Trophoblast cell (in vitro differentiated cells and primary cell): ENCODE data around the gene AOX1. TPM values are rescaled to one million over a fixed set of nuclear protein-coding genes. Genes with fewer than 3 reads are reported as not detected.
"Not testable (repeated sequence)": the region's sequence is repeated elsewhere in the genome, so short reads cannot be mapped to it uniquely, and the experiment has no call there.

ENCODE experiments used
- DNase-seq, 2 donors: peaks; one replicate each; pipeline ENCODE4 v3.0.0-alpha.2; 2016
- H2AFZ ChIP-seq: 2 replicates; pipeline ENCODE4 v1.6.1; 2013; ENCODE audit warnings: low read length, moderate library complexity, mild to moderate bottlenecking; ENCODE audit not compliant: insufficient read depth, poor library complexity
- H2AK5ac ChIP-seq: 2 replicates; pipeline ENCODE4 v1.6.1; 2013; ENCODE audit warnings: mild to moderate bottlenecking, low read length
- H2BK120ac ChIP-seq: 2 replicates; pipeline ENCODE4 v1.6.1; 2013; ENCODE audit warnings: low read length, mild to moderate bottlenecking, moderate library complexity; ENCODE audit not compliant: insufficient read depth, poor library complexity
- H2BK12ac ChIP-seq: 2 replicates; pipeline ENCODE4 v1.6.1; 2013; ENCODE audit warnings: mild to moderate bottlenecking, low read length, moderate library complexity
- H2BK5ac ChIP-seq: 2 replicates; pipeline ENCODE4 v1.6.1; 2013; ENCODE audit warnings: low read length, low read depth, moderate library complexity, mild to moderate bottlenecking; ENCODE audit not compliant: poor library complexity
- H3K14ac ChIP-seq: 2 replicates; pipeline ENCODE4 v1.6.1; 2013; ENCODE audit warnings: mild to moderate bottlenecking, low read length
- H3K18ac ChIP-seq: 2 replicates; pipeline ENCODE4 v1.6.1; 2013; ENCODE audit warnings: mild to moderate bottlenecking, low read length
- H3K23ac ChIP-seq: 2 replicates; pipeline ENCODE4 v1.6.1; 2013; ENCODE audit warnings: low read length
- H3K27ac ChIP-seq: 2 replicates; pipeline ENCODE4 v1.5.1; 2013; ENCODE audit warnings: low read depth, mild to moderate bottlenecking, inconsistent platforms, low read length, moderate library complexity
- H3K27me3 ChIP-seq: 2 replicates; pipeline ENCODE4 v1.6.1; 2013; ENCODE audit warnings: inconsistent platforms, mild to moderate bottlenecking, low read length, moderate library complexity; ENCODE audit not compliant: insufficient read depth
- H3K36me3 ChIP-seq, 2 experiments: 1 replicate in 1 of 2; 2 replicates in 1 of 2; pipeline ENCODE4 v1.6.1; 2013; ENCODE audit warnings: low read length in 2 of 2, mild to moderate bottlenecking in 2 of 2, moderate library complexity in 1 of 2; ENCODE audit not compliant: insufficient read depth in 2 of 2, control insufficient read depth in 1 of 2
- H3K4ac ChIP-seq: 2 replicates; pipeline ENCODE4 v1.6.1; 2013; ENCODE audit warnings: low read depth, mild to moderate bottlenecking, low read length, moderate library complexity
- H3K4me1 ChIP-seq, 2 experiments: 1 replicate in 1 of 2; 2 replicates in 1 of 2; pipeline ENCODE4 v1.6.1; 2013; ENCODE audit warnings: low read length in 2 of 2, mild to moderate bottlenecking in 2 of 2, moderate library complexity in 1 of 2; ENCODE audit not compliant: insufficient read depth in 2 of 2, control insufficient read depth in 1 of 2
- H3K4me2 ChIP-seq: 2 replicates; pipeline ENCODE4 v1.6.1; 2013; ENCODE audit warnings: inconsistent platforms, mild to moderate bottlenecking, low read length, moderate library complexity
- H3K4me3 ChIP-seq: 2 replicates; pipeline ENCODE4 v1.5.1; 2013; ENCODE audit warnings: mild to moderate bottlenecking, low read depth, low read length, inconsistent platforms
- H3K79me1 ChIP-seq: one replicate; pipeline ENCODE4 v1.6.1; 2013; ENCODE audit warnings: low read length
- H3K79me2 ChIP-seq: 2 replicates; pipeline ENCODE4 v1.6.1; 2013; ENCODE audit warnings: low read length, mild to moderate bottlenecking; ENCODE audit not compliant: control insufficient read depth, insufficient read depth, poor library complexity
- H3K9ac ChIP-seq: 2 replicates; pipeline ENCODE4 v1.6.1; 2013; ENCODE audit warnings: mild to moderate bottlenecking, low read length
- H3K9me3 ChIP-seq: 2 replicates; pipeline ENCODE4 v1.6.1; 2013; ENCODE audit warnings: low read depth, mild to moderate bottlenecking, control low read depth, inconsistent platforms, low read length; ENCODE audit not compliant: insufficient read depth
- H4K12ac ChIP-seq: 2 replicates; pipeline ENCODE4 v1.6.1; 2013; ENCODE audit warnings: low read depth, mild to moderate bottlenecking, low read length, moderate library complexity
- H4K8ac ChIP-seq: 2 replicates; pipeline ENCODE4 v1.6.1; 2013; ENCODE audit warnings: low read depth, mild to moderate bottlenecking, low read length, moderate library complexity
- H4K91ac ChIP-seq: one replicate; pipeline ENCODE4 v1.6.1; 2013; ENCODE audit warnings: low read depth, mild to moderate bottlenecking, low read length, moderate library complexity
- WGBS: extraction: QIAGEN DNeasy Blood & Tissue Kit; methylation state at CpG from one replicate; pipeline ENCODE4 v1.1.7; 2013; ENCODE audit warnings: missing lambda C conversion rate; ENCODE audit not compliant: insufficient read length, insufficient coverage; ENCODE audit errors: extremely low coverage; 5-methylcytosine and 5-hydroxymethylcytosine counted together
- polyA plus RNA-seq: library from polyadenylated mRNA; stranded (reverse); fragments of 200-250 nt; gene quantifications from 2 replicates; pipeline ENCODE4 v1.2.3, GENCODE V29; 2013

The AOX1 gene
- polyA plus RNA-seq, result 0.03 and 0.06 TPM in 2 replicates

DNA sequence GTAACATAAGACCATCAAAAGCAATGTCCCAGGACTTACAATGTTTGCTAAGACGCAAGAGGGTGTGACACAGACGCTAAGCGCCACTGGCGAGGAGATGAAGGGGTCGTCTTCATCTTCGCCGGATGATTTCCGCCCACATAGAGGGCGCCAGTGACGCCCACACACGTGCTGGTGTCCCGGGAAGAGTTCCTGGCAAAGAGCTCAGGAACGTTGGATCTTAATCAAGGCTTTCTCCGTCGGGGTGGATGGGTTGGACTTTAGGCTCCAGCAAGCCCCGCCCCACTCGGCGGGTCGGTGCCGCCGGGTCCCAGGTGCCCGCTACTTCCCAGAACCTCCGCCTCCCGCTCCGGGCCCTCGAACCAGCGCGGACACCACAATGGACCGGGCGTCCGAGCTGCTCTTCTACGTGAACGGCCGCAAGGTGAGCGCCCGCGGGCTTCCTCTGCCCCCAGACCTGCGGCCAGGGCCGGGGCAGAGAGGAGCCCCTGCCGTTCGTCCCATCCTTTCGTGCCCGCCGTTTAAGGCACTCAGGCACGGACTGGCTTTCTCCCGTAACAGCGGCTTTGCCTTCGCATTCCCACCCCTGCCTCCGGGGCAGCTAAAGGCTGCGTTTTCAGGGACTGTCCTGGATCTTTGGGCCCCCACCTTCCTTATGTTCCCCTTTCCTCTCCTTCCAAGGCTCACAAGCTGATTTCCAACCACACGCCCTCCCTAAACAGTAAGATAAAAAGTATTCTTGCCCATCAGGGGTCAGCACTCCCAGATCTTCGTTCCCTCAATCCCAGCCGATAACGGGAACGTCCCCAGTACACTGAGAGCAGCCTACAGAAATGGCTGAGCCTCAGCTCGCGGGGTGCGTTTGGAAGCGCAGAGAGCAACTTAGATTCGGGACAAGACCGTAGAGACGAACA lies at the start of gene AOX1:
AOX1 (plus strand) TSS at position 285 of the 914 bp plus-strand sequence; CDS start at position 380, 95 bp downstream.
- H3K4me1 ChIP-seq, result peaks cover 9 to 11% of the 10 kb centered on the region in 2 experiments
- no peak within 1 kb of the TSS for H3K14ac ChIP-seq
- no peak within 1 kb of the TSS for H3K4ac ChIP-seq
- DNase-seq, result peak; percentile 50 to 63
- H2BK12ac ChIP-seq, result no peak within 1 kb of the TSS
- no peaks in the 10 kb centered on the region for H3K79me1 ChIP-seq
- peak within 1 kb of the TSS; percentile 68 for H3K4me2 ChIP-seq
- no peak within 1 kb of the TSS for H2BK5ac ChIP-seq
- no peaks in the 10 kb centered on the region for H3K9me3 ChIP-seq
- no peaks in the 10 kb centered on the region for H3K36me3 ChIP-seq
- no peak within 1 kb of the TSS for H3K18ac ChIP-seq
- no peak within 1 kb of the TSS for H4K91ac ChIP-seq
- H2AK5ac ChIP-seq, result no peak within 1 kb of the TSS
- no peak within 1 kb of the TSS for H2BK120ac ChIP-seq
- peaks cover 14% of the 10 kb centered on the region for H3K27me3 ChIP-seq
- H3K23ac ChIP-seq, result no peak within 1 kb of the TSS
- H2AFZ ChIP-seq, result no peak within 1 kb of the TSS
- WGBS, result no CpG with 5 or more reads among the region's 62 CpGs
- no peak within 1 kb of the TSS for H3K9ac ChIP-seq
- no peak within 1 kb of the TSS for H4K12ac ChIP-seq
- no peaks in the 10 kb centered on the region for H3K79me2 ChIP-seq
- H3K4me3 ChIP-seq, result peak within 1 kb of the TSS; percentile 15
- H4K8ac ChIP-seq, result no peak within 1 kb of the TSS
- no peak within 1 kb of the TSS for H3K27ac ChIP-seq

GRCh38 chr2:200538139-200538538 lies 47.7 kb upstream of the AOX1 start:
- H3K79me1 ChIP-seq, result no peaks in the 10 kb centered on the region
- no peak overlapping the region for H3K4me2 ChIP-seq
- H2BK120ac ChIP-seq, result no peak overlapping the region
- no peak for DNase-seq
- H3K9me3 ChIP-seq, result no peaks in the 10 kb centered on the region
- no peak overlapping the region for H4K91ac ChIP-seq
- no peaks in the 10 kb centered on the region for H3K79me2 ChIP-seq
- H3K9ac ChIP-seq, result no peak overlapping the region
- no peak overlapping the region for H2AFZ ChIP-seq
- no peaks in the 10 kb centered on the region for H3K4me1 ChIP-seq
- no peak overlapping the region for H3K18ac ChIP-seq
- H3K36me3 ChIP-seq, result peaks cover 3 to 5% of the 10 kb centered on the region in 2 experiments
- H4K12ac ChIP-seq, result no peak overlapping the region
- no peak overlapping the region for H3K23ac ChIP-seq
- WGBS, result no CpG with 5 or more reads among the region's 1 CpG
- H2AK5ac ChIP-seq, result no peak overlapping the region
- H3K14ac ChIP-seq, result no peak overlapping the region
- no peaks in the 10 kb centered on the region for H3K27me3 ChIP-seq
- no peak overlapping the region for H4K8ac ChIP-seq
- H2BK12ac ChIP-seq, result no peak overlapping the region
- H3K4me3 ChIP-seq, result no peak overlapping the region
- no peak overlapping the region for H3K4ac ChIP-seq
- H3K27ac ChIP-seq, result no peak overlapping the region
- no peak overlapping the region for H2BK5ac ChIP-seq

DNA sequence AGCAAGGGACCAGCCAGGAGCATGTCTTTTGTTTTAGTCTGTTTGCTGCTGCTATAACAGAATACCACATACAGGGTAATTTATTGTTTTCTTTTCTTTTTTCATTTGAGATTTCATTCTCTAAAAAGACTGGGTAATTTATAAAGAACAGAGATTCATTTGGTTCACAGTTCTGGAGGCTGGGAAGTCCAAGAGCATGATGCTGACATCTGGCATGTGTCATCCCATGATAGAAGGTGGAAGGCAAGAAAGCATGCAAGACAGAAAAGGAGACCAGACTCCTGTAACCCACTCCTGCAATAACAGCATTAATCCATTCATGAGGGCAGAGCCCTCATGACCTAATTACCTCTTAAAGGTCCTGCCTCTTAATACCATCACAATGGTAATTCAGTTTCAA lies 45.0 kb upstream of the AOX1 start:
- Histone ChIP-seq H3K4ac (no peak overlapping the region), H4K8ac (no peak overlapping the region), H3K27me3 (no peaks in the 10 kb centered on the region), H3K36me3 (peaks cover 4 to 5% of the 10 kb centered on the region in 2 experiments), H3K4me2 (no peak overlapping the region), H3K27ac (no peak overlapping the region), H2BK5ac (no peak overlapping the region), H2BK120ac (no peak overlapping the region), H2AFZ (no peak overlapping the region), H3K79me1 (no peaks in the 10 kb centered on the region), H3K4me1 (no peaks in the 10 kb centered on the region), H3K4me3 (no peak overlapping the region), H3K23ac (no peak overlapping the region), H3K18ac (no peak overlapping the region), H4K91ac (no peak overlapping the region), H3K9me3 (no peaks in the 10 kb centered on the region), H4K12ac (no peak overlapping the region), H3K79me2 (no peaks in the 10 kb centered on the region), H2AK5ac (no peak overlapping the region), H3K9ac (no peak overlapping the region), H2BK12ac (no peak overlapping the region), H3K14ac (no peak overlapping the region)
- DNase-seq, result no peak

- H3K14ac ChIP-seq, H3K36me3 ChIP-seq, H4K12ac ChIP-seq, DNase-seq, H3K79me2 ChIP-seq, H3K18ac ChIP-seq, H2AK5ac ChIP-seq, H3K4me3 ChIP-seq, H3K4me1 ChIP-seq, H4K8ac ChIP-seq, H3K23ac ChIP-seq, H3K9ac ChIP-seq, H2BK120ac ChIP-seq, H3K9me3 ChIP-seq, H3K27ac ChIP-seq, H3K27me3 ChIP-seq, H2BK12ac ChIP-seq, H3K4ac ChIP-seq, H2AFZ ChIP-seq, H3K79me1 ChIP-seq, H4K91ac ChIP-seq, H3K4me2 ChIP-seq, H2BK5ac ChIP-seq: not testable (repeated sequence)
- no CpG with 5 or more reads among the region's 12 CpGs for WGBS
These were observed 19.2 kb upstream of the AOX1 start for GRCh38 chr2:200566596-200566995.
